ENCODE measurements around the gene OR2T2.
"Not testable (repeated sequence)": the region's sequence is repeated elsewhere in the genome, so short reads cannot be mapped to it uniquely, and the experiment has no call there.

Gene OR2T2, protein sequence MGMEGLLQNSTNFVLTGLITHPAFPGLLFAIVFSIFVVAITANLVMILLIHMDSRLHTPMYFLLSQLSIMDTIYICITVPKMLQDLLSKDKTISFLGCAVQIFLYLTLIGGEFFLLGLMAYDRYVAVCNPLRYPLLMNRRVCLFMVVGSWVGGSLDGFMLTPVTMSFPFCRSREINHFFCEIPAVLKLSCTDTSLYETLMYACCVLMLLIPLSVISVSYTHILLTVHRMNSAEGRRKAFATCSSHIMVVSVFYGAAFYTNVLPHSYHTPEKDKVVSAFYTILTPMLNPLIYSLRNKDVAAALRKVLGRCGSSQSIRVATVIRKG

DNA sequence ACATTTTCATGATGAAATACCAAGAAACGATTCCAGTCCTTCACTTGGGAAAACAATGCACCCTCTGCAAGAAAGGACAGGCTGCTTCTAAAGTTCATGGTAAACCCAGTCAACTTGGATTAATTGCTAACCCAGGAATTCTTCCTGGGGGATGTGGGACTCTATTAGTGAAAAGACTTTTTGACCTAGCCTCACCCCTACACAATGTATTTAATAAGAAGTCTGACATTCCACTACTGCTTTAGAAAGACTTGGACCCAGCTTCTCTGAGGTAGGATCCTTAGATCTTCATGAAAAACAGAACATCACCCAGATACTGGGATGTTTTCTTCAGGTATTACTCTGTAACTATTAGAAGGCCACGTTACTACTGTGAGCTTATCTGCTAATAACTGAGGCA, at the start of gene OR2T2:
Gene OR2T2, plus strand, starts transcription at position 239 of the 400 bp plus-strand sequence. CDS start 7,161 bp downstream, outside the sequence.
- DNase-seq (ENCODE audit: low read depth in 2 of 2, low spot score in 1 of 2): not testable (repeated sequence)

DNA sequence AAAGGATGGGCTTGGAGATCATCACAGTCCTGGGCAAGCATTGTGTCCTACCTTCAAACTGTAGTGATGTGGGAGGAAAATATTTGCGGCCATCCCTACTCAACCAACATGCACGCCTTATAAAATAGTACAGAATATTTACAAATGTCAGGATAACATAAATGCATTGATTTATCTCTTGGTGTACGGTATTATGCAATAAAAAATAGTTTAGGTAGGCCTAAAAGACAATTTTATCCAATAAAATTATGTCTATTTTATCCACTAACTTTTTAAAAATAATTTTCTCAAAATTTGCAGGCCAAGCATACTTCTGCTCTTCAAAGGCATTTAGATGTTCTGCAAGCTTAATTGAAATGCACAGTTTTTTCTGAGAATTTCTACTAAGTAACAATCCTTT, 42.7 kb upstream of the OR2T2 start, which contains the start of gene OR2T1:
Gene OR2T1, plus strand, starts transcription at position 301 of the 400 bp plus-strand sequence. CDS start 3,100 bp downstream, outside the sequence.
- no peak for DNase-seq (ENCODE audit: low read depth in 2 of 2, low spot score in 1 of 2)

DNA sequence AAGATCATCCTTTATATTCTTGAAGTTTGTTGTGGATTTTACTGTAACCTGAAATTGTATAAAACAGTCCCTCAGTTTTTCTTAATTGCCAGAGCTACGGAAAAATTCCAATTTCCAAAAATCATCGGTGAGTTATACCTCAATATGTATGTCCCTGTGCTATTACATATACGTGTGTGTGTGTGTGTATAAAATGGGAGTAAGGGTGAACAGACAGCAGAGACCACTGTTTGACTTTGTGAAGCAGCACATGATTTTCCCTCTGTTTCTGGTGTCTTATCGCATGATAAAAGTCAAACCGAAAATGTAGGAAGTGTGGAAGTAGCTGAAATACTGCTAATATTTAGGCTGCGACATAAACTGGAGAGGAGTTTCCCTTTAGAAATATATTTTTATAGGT, 41.4 kb upstream of the OR2T2 start:
- no peak for DNase-seq (ENCODE audit: low read depth in 2 of 2, low spot score in 1 of 2)

DNA sequence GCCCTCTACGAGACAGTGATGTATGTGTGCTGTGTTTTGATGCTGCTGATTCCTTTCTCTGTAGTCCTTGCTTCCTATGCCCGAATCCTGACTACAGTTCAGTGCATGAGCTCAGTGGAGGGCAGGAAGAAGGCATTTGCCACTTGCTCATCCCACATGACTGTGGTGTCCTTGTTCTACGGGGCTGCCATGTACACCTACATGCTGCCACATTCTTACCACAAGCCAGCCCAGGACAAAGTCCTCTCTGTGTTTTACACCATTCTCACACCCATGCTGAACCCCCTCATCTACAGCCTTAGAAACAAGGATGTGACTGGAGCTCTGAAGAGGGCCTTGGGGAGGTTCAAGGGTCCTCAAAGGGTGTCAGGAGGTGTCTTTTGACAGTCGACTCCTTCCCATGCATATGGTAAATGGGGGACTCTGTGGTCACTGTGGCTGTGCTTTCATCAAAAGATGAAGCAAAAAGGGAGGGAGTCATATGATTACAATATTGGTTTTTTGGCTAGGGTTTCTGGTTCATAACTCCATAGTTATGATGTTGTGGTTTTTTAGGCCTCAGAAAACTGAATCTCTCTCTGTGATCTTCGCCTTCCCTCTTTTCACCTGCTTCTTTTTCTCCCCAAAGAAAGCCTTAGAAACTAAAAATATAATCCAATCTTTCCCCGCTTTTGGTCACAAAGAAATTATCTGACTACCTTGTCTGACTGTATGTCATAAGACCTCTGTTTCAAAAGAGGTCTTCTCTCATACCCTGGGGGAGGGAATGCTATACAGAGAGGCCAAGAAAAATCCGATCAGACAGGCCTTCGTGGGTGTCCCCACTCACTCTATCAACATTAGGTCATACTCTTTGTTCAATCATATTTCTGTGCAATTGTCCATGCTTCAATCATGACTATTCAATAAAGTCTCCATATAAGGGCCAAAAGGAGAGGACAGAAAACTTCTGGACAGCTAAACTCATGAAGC, 38.4 kb upstream of the OR2T2 start:
- no peak for DNase-seq (ENCODE audit: low read depth in 2 of 2, low spot score in 1 of 2)

DNA sequence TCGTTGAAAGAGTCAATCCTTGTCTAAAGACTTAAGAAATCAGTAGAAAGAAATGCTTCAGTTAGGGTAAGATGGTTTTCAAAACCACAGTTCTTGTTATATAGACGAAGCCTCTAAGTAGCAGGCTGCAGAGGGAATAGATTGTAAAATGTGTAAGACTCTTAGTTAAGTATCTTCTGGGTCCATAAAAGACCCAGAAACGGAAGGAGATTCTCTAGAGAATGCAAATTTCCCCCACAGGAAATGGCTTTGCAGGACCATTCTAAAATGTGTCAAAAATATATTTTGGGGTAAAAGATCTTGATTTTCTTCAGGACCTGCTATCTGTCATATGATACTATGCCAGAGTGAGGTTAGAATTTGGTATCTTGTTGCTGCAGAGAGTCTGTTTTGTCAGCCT, 29.2 kb upstream of the OR2T2 start:
- DNase-seq (ENCODE audit: low read depth in 2 of 2, low spot score in 1 of 2): no peak

DNA sequence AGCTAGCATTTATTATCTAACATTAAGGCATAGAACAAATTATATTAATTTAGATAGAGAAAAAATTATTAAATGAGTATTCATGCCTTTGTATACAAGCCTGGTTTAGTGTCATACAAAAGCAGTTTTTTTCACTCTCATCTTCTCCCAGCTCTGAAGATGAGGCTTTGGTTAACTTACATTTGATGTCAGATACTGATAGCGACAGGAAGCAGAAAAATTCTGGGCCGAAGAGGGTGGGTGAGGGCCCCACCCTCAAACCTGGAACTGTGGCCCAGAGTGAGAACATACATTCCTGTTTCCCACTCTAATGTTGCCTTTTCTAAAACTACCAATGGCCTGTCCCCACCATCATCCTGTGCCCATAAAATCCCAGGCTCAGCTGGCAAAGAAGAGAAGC, 27.6 kb upstream of the OR2T2 start:
- DNase-seq (ENCODE audit: low read depth in 2 of 2, low spot score in 1 of 2): no peak

DNA sequence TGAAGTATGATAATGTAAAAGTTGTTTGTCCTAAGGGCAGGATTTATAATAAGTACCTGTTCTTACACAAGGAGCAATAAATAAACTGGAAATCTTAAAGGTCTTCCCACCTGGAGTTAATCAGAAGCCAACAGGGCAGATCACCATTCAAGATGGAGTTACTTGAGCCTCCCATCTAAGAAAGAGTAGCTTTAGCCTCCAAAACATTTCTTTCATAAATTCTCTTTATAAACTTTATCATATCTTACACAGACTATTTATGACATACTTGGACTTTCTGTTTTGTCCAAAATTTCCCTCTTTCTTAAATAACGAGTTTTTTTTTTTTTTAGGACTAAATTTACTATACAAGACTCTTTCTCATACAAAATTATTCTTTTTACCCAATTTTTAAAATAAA, 24.1 kb upstream of the OR2T2 start:
- DNase-seq (ENCODE audit: low read depth in 2 of 2, low spot score in 1 of 2): no peak

DNA sequence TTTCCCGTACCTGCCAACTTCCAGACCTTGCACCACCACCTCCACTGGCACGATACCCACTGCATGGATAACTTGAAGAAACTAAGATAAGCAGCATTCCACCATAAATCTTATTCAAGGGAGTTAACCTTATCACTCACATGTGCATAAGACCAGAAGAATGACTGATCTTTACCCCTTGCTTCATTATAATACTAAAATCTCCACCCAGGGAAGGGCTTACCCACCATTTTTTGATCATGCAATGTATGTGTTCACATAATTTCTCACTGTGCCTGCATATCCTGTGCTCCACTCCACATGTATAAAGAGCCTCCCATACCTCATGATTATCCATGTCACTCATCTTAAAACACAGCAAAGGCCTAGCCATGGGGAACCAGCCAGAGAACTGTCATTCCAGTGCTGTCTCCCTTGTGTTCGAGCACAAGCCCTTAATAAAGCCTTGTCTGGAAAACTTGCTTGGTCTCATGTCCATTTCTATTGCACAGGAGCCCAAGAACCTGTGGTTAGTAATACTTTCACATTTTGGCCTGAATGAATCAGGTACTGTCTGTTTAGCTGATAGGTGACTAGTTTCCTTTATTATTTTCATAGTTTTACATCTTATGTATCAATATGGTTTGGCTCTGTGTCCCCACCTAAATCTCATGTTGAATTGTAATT, 17.8 kb upstream of the OR2T2 start:
- not testable (repeated sequence) for DNase-seq (ENCODE audit: low read depth in 2 of 2, low spot score in 1 of 2)

DNA sequence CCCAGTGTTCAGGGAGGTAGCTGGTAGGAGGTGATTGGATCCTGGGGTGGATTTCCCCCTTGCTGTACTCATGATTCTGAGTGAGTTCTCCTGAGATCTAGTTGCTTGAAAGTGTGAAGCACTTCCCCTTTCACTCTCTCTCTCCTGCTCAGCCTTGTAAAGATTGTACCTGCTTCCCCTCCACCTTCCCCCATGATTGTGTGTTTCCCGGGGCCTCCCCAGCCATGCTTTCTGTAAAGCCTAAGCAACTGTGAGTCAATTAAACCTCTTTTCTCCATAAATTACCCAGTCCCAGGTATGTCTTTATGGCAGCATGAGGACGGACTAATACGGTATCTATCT, 17.3 kb upstream of the OR2T2 start:
- not testable (repeated sequence) for DNase-seq (ENCODE audit: low read depth in 2 of 2, low spot score in 1 of 2)

DNA sequence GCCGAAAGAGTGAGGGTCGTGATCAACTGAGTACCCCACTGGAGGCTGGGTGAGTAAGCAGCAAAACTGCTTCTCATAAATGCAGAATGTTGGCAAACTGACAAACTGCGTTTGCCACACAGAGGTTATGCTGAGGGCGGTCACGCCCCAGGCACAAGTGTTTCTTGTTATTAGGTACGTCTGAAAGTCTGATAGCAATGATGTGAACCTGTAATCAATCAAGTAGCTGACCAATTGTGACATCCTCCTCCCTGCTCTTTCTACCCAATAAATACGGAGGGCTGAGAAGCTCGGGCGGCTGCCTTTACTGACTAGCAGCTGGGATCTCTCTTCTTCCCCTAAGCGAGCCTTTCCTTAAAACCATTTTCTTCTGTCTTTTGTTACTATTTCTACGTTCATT, 13.8 kb upstream of the OR2T2 start:
- not testable (repeated sequence) for DNase-seq (ENCODE audit: low read depth in 2 of 2, low spot score in 1 of 2)

DNA sequence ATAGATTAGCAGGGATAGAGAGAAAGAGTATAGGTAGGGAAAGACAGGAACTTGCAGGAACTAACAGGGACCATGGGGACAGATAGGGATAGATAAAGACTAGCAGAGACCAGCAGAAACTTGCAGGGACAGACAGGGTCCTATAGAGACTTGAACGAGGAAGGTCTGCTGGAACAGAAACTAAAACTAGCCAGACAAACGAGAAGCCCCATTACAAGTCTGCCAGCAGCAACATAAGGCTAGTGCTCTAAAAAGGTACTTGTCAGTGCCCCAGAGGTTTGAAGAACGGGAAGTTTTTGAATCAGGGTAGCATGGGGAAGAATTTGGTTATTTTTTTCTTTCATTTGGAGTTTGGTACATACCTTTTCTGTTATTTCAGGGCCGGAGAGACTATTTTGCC, 13.2 kb upstream of the OR2T2 start:
- DNase-seq (ENCODE audit: low read depth in 2 of 2, low spot score in 1 of 2): not testable (repeated sequence)

DNA sequence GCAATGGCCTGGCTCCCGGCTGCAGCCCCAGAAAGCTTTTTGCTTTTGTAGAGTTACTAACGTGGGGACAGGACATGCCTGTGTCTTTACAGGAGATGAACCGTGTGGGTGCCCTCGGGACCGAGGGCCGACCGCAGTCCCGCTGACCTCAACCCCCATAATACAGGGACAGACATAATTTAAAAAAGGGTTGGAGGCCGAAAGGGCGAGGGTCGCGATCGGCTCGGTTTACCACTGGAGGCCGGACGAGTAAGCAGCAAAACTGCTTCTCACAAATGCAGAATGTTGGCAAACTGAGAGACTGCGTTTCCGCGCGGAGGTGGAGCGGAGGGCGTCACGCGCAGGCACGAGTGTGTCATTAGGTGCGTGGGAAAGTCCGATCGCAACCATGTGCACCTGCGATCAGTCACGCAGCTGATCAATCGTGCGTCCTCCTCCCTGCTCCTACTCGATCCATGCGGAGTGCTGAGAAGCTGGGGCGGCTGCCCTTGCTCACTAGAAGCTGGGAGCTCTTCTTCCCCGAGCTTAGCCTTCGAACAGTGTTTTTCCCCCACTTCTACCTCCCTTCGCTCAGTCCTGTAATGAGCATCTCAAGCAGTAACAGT, 11.5 kb upstream of the OR2T2 start:
- DNase-seq (ENCODE audit: low read depth in 2 of 2, low spot score in 1 of 2): not testable (repeated sequence)

DNA sequence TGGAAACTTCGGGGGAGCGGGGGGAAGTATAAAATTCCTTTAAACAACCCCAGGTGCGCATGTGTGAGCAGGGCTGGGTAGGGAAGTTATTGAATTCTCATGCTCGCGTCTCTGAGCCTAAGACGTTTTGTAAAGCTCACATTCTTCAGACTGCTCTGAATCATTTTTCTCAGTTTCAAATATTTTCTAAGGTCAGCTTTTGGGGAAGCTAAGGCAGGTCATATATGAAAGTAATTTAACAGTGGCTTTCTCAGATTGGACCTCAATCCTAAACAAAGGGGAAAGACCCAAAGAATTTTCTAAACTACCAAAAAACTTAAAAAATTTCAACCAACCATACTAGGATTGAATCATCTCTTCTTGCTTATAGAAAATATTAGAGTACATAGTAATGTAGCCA, 10.5 kb upstream of the OR2T2 start:
- DNase-seq (ENCODE audit: low read depth in 2 of 2, low spot score in 1 of 2): not testable (repeated sequence)

DNA sequence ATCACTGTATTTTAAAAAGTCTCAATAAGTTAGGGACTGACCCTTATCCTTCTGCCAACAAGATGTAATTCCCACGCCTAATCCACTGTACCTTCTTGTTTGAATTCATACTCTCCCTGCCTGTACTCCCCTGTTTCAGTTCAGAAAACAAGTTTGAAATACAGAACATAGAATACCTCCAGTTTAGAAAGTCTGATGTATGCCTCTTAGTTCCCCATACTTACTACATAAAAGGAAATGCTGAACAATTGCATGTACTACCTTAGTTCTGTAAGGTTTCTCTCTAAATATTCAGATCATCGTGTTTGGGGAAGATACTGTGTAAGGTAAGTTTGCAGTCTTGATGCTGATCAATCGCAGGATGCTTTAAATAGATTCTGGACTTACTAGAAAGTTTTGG, 9.1 kb upstream of the OR2T2 start:
- not testable (repeated sequence) for DNase-seq (ENCODE audit: low read depth in 2 of 2, low spot score in 1 of 2)

DNA sequence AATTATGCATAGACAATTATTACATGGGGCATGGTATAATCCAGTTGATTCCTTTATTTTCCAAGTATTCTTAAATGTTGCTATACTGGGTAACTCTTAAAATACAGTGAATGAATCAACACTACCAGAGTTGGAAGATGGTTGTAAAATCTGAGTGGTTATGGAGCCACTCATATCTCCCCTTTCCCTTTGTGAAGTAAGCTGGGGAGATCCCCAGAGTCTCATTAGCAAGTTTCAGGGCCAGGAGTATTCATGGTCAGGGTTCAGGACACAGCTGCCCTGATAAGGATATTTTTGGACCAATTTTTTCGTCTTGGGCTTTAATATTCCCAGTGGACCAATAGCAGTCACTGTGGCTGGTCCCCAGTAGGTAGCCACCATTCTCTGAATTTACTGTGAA, 6.8 kb upstream of the OR2T2 start:
- not testable (repeated sequence) for DNase-seq (ENCODE audit: low read depth in 2 of 2, low spot score in 1 of 2)

DNA sequence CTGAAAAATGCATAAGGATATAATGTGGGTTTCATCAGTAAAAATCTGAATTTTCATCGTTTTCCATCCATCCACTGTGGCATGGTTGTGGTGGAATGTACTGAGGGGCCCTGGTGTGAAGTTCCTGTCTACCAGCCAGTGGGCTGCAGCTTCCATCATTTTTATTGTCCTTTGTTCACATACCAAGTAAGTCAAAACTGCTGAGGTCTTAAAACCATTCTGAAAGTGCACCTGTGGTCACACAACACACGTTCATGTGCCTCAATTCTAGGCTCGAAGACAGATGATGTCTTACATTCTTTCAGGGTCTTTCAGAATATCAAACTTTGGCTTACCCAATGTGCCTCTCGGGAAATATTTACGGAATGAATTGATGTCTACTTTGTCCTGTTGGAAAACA, 6.2 kb upstream of the OR2T2 start:
- not testable (repeated sequence) for DNase-seq (ENCODE audit: low read depth in 2 of 2, low spot score in 1 of 2)

DNA sequence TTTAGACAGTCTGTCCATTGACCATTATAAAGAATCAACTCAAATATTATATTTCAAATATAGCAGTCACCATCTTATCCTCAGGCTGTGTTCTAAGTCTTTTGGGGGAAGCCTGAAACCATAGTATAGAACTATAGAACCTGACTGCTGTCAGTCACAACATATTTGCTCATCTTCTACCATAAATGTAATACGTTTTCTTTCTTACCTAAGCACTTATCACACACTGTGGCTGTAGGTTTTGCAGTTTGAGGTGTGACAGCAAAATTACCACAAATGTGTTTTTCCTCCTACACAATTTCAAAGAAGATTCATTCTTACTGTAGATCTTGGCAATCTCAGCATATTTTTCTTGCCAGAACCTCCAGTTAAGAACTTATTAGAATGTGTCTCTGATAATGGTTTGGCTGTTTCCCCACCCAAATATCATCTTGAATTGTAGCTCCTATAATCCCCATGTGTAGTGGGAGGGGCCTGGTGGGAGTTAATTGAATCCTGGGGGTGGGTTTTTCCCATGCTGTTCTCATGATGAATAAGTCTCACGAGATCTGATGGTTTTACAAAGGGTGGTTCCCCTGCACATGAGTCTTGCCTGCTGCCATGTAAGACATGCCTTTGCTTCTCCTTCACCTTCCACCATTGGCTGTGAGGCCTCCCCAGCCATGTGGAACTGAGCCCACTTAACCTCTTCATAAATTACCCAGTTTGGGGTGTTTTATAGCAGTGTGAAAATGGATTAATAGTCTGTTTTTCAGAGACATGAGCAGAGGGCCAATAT, 2.7 kb upstream of the OR2T2 start:
- not testable (repeated sequence) for DNase-seq (ENCODE audit: low read depth in 2 of 2, low spot score in 1 of 2)

DNA sequence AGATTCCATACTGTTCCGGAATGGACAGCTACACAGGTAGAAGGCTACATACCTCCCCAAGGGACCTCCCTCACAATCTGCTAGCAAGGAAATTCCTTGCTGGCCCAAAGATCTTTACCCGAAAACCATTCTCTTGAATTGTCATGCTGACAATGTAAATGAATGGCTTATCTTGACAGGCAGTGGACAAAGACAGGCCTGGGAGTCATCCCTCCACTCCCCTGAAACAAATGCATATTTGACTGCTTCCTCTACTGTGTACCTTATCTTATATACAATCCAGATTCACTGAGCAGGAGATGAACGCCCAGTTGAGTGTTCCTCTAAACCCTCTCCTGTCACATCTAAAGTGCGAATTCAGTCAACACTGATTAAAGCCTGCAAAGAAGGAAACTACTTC, 834 bp upstream of the OR2T2 start:
- DNase-seq (ENCODE audit: low read depth in 2 of 2, low spot score in 1 of 2): not testable (repeated sequence)

DNA sequence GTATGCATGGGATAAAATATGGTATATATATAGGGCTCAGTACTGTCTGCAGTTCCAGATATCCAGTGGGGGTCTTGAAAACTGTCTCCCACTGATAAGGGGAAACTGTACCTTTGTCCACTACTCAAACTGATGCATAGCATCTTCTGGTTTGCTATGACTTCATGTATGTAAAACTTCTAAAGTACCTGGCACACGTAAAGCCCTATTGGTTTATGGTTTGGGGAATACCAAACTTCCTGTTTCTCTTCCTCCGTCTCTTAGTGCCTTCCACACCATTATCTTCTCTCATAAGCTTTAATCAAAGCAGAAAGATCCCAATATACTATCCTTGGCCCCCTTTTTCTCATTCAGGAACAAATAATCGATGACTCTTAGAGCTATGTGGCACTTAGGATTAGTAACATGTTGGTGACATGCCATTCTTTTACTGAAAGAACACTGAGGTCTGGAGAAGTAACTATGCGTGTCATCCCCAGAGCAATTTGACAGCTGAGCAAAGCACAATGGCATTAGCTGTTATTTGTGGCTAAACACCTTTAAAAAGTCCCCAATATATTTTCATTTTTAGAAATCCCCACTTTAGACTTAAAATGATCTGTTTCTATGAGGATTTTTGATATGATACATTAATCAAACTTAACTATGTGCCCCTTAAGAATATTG, 3.1 kb downstream of the OR2T2 start:
- not testable (repeated sequence) for DNase-seq (ENCODE audit: low read depth in 2 of 2, low spot score in 1 of 2)

All from stimulated activated CD8-positive, alpha-beta memory T cell treated with anti-CD3 and anti-CD28 coated beads, Interleukin-4, amount 100 ng/mL, for 4 hours (primary cell).